Stimulated activated CD4-positive, alpha-beta T cell treated with anti-CD3 and anti-CD28 coated beads, TNF-alpha, amount 100 ng/mL, for 24 hours (primary cell): Measurements from ENCODE around the gene FBXL19.
"Not testable (repeated sequence)": the region's sequence is repeated elsewhere in the genome, so short reads cannot be mapped to it uniquely, and the experiment has no call there.

Source experiments
- DNase-seq, 3 experiments: peaks; one replicate each; pipeline ENCODE4 v3.0.0-alpha.2; 2020; ENCODE audit warnings: low read depth in 3 of 3

The FBXL19 gene, protein sequence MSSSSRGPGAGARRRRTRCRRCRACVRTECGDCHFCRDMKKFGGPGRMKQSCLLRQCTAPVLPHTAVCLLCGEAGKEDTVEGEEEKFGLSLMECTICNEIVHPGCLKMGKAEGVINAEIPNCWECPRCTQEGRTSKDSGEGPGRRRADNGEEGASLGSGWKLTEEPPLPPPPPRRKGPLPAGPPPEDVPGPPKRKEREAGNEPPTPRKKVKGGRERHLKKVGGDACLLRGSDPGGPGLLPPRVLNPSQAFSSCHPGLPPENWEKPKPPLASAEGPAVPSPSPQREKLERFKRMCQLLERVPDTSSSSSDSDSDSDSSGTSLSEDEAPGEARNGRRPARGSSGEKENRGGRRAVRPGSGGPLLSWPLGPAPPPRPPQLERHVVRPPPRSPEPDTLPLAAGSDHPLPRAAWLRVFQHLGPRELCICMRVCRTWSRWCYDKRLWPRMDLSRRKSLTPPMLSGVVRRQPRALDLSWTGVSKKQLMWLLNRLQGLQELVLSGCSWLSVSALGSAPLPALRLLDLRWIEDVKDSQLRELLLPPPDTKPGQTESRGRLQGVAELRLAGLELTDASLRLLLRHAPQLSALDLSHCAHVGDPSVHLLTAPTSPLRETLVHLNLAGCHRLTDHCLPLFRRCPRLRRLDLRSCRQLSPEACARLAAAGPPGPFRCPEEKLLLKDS

DNA sequence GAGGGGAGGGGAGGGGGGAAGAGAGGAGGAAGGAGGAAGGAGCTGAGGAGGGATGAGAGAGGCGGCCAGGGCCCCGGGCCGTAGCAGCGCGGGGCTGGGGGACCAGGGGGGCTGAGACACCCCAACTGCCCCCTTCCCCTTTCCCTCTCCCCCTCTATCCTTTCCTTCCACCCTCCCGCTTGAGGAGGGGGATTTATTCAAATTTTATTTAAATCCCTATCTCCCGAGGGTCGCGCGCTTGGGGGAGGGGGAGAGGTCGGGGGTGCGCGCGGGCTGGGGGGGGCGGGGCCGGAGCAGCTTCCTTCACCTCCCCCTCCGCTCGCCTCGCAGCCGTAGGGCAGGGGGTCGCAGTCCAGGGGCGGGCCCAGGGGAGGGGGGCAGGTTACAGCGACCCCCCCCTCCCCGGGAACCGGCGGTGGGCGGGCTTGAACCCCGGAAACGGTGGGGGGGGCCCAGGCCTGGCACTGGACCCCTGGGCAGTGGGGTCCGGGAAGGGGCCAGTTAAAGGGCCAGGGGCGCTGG lies at the start of gene FBXL19:
TSS of gene FBXL19 (plus strand) at position 19 of the 522 bp plus-strand sequence. CDS start 2,183 bp downstream, outside the sequence.
- no peak for DNase-seq

DNA sequence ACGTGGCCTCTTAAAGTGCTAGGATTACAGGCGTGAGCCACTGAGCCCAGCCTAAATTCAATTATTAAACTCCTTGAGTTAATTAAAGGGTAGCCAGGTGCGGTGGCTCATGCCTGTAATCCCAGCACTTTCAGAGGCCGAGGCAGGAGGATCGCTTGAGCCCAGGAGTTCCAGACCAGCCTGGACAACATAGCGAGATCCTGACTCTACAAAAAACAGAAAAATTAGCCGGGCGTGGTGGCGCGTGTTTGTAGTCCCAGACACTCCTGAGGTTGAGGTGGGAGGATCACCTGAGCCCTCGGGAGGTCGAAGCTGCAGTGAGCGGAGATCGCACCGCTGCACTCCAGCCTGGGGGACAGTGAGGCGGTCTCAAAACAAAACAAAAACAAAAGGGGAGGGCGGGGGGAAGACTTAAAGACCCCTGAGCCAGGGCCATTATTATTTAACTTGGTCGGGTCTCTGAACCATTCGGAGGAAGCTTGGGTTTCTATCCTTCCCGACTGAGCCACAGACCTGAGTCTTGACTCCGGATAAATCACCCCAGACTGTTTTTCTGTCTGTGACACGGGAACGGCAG lies 49.0 kb upstream of the FBXL19 start:
- no peak for DNase-seq

DNA sequence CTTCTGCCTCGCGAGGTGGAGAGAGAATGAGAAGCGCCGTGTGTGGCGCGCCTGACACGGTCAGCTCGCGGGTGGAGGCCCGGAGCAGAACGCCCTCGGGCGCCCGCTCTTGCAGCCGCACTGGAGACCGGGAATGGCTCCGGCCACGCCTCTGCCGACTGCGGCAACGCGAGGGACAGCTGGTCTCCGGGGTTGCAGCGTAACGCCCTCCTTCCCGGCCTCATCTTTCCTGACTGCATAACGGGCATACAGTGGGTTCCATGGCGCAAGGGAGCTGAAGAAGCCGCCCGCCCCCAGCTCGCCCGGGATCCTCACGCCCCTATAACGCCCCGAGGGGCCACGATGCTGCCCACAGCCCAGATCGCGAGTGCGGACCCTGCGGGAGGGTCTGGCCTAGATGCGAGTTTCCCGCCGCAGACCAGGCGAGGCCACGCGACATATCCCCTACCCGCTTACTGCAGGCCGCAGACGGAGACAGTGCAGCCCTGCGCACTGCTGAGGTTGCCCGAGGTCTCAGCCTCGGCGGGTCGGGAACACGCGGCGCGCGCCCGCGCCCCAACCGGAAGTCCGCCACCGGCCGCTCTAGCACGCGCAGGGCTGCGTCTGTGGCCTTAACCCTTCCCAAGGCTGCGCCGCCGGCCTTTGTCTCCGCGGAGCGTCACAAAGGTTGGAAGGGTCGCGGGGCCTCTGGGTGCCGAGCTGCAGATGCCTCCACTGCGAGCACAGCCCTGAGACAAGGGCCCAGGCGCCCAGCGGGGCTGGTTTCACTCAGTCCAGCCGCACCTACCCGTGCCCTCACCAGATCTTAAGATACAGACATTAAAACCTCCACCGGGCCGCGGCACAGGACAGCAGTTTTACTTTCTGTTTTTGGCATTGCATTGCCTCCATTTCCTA lies 48.3 kb upstream of the FBXL19 start:
- DNase-seq: peak; percentile 82 to 89 (median 83)

DNA sequence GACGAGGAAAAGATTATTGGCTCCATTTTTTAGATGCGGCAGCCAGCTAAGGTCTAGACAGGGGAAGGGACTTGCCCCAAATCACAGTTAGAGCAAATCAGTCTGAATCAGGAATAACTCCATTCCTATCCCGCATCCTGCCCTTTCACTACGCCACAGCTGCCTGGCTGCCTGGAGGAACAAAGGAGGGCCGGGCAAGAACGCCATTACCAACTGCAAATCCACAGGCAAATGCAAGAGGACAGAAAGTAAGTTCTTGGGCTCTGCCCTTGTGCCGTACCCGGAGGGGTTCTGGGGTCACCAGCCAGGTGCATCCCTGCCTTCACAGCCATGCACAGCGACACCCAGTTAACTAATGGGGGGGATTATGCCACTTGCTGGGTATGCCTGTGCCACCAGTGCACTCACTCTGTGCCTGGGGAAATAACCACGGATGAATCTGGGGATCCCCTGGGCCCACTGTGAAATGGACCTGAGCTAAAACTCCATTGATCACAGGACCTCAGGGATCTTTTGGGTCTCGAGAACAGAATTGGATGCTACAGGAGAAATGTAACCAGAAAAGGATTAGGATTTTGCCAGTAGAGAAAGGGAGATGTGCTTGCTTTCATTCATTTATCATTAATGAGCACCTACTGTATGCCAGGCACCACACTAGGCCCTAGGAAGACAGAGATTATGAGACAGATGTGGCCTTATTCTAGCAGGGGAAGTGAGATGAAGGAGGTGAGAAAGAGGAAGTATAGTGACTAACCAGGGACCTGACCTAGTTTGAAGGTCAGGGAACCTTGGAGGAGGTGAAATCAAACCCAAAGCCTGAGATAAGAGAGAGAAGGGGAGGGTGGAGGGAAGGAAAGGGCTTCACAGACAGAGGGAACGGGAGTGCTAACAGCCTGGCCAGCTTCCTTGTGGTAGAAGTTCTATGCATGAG lies 47.2 kb upstream of the FBXL19 start:
- DNase-seq: no peak

DNA sequence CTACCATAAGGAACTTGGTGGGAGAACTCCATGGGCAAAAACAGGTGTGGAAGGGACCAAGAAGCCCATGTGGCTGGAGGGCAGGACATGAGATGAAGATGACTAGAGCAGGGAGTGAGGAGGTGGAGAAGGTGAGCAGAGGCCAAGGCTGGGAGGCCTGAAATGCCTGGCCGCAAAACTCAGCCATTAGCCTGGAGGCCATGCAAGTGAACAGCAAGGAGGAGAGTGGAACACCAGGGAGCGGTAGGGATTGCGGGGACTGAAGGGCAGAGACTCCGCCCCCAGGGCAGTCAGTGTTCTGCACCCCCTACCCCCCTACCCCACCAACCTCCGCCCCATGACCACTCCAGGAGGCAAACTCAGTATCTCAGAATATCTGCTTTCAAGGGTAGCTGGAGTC lies 46.5 kb upstream of the FBXL19 start:
- DNase-seq: no peak

DNA sequence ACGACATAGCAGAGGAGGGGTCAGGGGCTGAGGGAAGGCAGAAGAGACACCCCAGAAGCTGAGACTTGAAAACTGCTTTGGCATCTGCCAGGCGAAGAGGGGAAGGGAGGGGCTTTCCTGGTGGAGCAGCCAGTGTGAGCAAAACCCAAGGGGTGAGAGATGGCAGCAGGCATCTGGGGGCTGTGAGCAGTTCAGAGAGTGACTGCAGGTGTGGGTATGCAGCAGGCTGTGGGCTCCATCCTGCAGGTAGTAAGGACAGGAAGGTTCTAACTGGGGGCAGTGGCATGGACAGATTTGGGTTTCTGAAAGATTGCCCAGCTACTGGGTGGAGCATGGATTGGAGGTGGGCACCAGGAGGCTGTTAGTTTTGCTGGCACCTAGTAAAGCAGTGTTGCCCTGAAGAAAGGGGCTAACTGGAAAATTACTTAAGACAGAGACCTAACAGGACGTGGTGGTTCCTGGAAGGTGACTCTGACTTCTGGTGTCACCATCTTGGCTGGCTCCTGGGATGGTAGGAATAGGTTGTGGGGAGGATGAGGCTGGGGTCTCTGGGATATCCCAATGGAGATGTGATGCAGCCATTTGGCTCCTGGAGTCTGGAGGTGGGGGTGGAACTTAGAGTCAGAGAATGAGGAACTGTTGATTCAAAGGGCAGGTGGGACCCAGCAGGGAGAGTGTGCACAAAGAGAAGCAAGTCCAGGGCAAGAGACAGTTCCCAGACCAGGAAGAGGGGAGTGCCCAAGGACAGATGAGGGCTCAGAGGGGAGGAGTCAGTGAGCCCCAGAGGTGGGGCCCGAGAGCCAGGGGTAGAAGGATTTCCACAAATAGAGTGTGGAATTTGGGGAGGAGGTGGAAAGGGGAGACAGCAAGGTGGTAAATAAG lies 40.7 kb upstream of the FBXL19 start:
- DNase-seq: no peak

DNA sequence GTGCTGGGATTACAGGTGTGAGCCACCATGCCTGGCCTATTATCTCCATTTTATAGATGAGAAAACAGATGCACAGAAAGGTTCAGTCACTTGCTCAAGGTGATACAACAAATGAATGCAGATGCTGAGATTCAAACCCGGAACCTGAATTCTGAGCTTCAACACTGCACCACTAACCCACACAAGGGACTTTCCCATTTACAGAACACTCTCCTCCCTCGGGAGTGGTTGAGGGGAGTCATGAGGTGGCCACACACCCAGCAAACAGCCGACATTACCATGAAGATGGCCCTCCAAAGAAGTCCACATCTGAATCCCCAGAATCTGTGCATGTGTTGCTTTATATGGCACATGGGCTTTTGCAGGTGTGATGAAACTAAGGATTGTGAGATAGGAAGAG lies 38.6 kb upstream of the FBXL19 start:
- no peak for DNase-seq

DNA sequence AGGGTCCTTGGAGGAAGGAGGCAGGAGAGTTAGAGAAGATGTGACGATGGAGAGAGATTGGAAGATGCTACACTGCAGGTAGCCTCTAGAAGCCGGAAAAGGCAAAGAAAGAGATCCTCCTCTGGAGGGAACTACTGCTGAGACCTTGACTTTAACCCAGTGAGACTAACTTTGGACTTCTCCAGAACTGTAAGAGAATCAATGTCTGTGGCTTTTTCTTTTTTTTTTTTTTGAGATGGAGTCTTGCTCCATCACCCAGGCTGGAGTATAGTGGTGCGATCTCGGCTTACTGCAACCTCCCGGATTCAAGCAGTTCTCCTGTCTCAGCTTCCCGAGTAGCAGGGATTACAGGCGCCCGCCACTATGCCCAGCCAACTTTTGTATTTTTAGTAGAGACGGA lies 38.2 kb upstream of the FBXL19 start:
- no peak for DNase-seq

DNA sequence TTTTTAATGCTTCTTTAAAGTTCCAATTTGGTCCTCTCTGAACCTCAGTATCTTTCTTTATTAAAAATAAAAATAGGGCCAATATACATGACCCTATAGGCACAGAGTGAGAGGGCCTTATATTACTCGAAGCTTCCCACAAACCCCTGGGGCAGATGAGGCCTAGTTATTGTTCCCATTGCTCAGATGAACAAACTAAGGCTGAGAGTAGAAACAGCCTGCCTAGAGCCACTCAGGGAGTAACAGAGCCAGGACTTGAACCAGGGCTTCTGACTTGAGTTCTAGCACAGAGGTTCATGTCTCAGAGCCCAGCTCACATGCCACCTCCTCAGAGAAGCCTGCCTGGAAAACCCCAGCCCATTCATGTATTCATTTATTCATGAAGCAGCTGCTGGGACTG lies 37.2 kb upstream of the FBXL19 start:
- DNase-seq: no peak

DNA sequence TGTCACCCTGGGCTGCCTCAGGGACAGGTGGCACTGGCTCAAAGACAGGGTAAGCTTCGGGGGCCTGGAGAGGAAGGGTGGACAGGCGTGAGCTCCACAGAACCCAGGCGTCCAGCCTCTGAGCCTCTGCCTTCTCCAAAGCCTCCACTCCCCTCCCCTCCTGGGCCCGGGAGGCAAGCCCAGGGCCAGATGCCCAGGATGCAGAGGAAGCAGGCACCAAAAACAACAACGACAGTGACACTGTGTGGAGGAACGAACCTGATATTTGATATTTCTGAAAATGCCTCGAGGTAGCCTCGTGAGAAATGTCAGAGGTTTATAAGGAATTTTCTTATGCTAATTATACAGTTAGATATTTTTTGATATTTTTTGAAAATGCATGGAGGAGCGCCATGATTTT lies 35.4 kb upstream of the FBXL19 start:
- DNase-seq: no peak

DNA sequence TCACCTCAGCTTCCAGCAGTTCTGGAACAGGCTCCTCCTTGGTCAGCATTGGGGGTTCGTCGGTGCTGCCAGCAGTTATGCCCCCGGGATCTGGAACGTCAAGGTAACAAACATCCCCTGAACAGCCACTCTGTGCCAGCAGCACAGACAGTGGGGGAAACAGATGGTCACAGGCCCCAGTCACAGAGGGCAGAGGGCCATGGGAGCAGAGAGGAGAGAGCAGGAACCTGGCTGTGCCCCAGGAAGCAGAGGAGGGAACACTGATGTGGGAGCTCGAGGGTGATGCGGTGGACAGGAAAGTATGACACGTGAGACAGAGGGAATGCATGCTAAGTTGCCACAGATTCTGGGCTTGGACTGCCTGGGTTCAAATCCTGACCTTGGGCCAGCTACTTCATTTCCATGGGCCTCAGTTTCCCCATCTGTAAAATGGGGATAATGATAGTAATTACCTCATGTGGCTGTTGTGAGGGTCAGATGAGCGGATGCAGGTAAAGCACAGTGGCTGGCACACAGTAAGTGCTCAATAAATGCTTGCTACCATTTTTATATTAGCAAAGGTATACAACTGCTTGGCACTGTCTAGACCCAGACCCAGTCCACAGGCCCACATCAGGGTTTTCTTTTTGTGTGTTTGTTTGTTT lies 34.4 kb upstream of the FBXL19 start:
- no peak for DNase-seq

DNA sequence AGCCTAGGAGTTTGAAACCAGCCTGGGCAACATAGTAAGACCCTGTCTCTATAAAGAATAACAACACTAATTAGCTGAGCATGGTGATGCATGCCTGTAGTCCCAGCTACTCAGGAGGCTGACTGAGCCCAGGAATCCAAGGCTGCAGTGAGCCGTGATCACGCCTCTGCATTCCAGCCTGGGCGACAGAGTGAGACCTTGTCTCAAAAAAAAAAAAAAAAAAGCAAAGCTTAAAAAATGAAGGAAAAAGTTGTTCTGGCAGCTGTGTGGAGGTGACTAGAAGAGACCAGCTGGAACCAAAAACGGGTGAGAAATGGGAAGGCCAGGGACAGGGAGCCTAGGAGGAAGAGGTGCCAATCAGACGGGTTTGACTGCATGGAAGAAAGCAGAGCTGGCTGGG lies 33.7 kb upstream of the FBXL19 start:
- DNase-seq: no peak

DNA sequence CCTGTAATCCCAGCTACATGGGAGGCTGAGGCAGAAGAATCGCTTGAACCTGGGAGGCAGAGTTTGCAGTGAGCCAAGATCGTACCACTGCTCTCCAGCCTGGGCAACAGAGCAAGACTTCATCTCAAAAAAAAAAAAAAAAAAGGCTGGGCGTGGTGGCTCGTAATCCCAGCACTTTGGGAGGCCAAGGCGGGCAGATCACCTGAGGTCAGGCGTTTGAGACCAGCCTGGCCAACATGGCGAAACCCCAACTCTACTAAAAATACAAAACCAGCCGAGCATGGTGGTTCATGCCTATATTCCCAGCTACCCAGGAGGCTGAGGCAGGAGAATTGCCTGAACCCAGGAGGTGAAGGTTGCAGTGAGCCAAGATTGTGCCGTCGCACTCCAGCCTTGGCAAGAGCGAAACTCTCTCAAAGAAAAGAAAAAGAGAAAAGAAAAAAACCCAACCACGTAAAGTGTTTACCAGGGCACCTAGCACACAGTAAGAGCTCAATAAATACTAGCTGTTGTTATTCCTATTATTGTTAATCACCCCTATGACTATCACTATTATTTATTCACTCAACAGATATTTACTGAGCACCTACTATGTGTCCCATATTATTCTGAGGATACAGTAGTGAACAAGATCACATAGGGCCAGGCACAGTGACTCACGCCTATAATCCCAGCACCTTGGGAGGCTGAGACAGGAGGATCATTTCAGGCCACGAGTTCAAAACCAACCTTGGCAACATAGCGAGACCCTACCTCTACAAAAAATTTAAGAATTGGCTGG lies 32.1 kb upstream of the FBXL19 start:
- not testable (repeated sequence) for DNase-seq

DNA sequence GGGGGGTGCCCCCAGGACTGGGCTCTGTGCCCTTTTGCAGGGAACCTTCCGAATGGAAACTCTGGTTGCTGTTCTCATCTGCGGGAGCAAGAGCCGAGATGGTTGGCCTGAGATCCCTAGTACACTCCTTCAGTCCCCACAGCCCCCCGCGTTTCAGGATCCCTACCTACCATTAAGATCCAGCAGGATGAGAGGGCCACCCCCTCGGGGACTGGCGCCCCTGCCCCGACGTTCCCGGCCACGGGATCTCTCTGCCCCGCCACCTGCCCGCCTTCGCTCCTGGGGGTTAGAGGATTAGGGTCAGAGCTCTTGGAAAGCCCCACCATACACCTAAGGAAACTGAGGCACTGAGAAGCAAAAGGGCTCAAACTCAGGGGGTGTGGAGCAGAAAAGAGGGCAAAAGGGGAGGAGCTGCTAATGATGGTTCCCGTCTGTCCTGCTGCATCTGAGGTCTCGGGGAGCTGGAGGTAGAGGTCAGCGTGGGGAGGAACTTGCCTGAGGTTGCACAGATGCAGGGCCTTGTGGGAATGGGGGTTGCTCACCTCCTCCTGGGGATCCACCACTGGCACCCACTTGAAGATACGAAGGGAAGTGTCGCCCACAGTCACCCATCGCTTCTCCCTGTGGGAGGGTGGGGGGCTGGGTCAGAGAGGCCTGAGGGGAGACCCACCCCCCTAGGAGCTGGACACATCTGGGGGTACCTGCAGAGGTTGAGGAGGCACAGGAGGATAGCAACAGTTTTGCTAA lies 30.5 kb upstream of the FBXL19 start:
- no peak for DNase-seq

DNA sequence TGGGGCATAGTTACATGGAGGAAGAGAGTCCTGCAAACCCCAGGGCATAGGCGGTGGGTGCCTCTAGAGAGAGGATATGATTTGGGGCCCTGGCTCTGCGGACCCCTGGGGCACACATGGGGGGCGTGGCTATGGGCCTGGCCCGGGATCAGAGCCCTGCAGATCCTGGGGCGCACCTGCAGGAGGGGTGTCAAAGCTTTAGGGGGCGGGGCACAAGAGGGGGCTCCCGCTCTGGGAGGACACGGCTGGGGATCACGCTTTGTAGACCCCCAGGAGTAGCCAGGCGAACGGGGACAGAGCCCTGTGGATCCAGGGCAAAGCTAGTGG lies 30.0 kb upstream of the FBXL19 start:
- peak in 1 of 3 experiments; percentile 24 for DNase-seq

DNA sequence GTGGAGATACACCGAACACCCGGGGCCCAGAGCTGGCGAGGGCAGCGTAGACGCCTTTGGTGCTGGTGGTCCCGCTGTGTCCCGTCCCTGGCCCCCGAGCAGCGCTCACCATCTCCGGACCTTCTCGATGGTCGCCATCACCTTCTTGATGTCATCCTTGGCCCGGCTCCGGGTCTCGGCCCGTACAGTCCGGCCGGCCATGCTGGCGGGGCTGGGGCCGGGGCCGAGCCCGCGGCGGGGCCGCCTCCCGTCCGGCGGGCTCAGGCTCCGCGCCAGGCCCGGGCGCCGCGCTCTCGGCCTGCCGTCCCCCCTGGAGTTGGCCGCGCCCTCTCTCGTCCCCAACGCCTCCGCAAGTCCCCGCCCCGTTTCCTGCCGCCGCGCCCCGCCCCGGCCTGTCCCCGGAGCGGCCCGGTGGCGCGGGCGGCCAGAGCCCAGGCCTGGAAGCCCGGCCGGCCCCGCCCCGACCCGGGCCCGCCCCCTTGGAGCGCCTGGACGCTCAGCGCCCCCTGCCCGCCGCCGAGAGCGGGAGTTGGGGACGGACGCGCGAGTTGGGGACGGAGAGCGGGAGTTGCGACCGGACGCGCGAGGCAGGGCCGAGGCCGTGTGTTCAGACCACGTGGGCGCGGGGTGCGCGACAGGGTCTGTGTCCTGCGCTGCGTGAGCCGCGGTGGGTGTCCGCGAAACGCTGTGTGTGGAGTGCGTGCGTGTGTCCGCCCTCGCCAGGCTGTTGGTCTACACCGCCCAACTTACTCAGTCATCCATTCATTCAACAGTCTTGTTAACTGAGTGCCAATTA lies 29.4 kb upstream of the FBXL19 start, which contains the start of gene BCL7C:
TSS of gene BCL7C (minus strand) at position 334 of the 796 bp plus-strand sequence. CDS start at position 201, 133 bp downstream.
- DNase-seq: peak; percentile 61 to 90 (median 62)
